Stomach (tissue), 9 donors: ENCODE data around the gene CADM4. TPM values are rescaled to one million over a fixed set of nuclear protein-coding genes. Genes with fewer than 3 reads are reported as not detected.
"Not testable (repeated sequence)": the region's sequence is repeated elsewhere in the genome, so short reads cannot be mapped to it uniquely, and the experiment has no call there.

ENCODE experiments used
- DNase-seq, 2 donors: peaks; one replicate each; pipeline versions ENCODE4 v3.0.0 to v3.0.0-alpha.2; 2013 to 2019
- H3K27ac ChIP-seq, 5 donors: fragments of 200-600 bp in 4 of 5; sonication (generic) in 4 of 5; one replicate each; pipeline ENCODE4 v1.5.1; 2013 to 2019; ENCODE audit warnings: mild to moderate bottlenecking in 1 of 5, moderate library complexity in 1 of 5
- H3K27me3 ChIP-seq, 3 donors: fragments of 200-600 bp; sonication (generic); one replicate each; pipeline ENCODE4 v1.5.1; 2017 to 2019; ENCODE audit warnings: mixed run types in 1 of 3
- H3K36me3 ChIP-seq, 4 donors: fragments of 200-600 bp; sonication (generic); 1 replicate in 3 of 4; 2 replicates in 1 of 4; pipeline ENCODE4 v1.5.1; 2016 to 2019
- H3K4me1 ChIP-seq, 4 donors: fragments of 200-600 bp; sonication (generic); one replicate each; pipeline ENCODE4 v1.5.1; 2016 to 2019
- H3K4me3 ChIP-seq, 4 donors: fragments of 200-600 bp; sonication (generic) in 3 of 4; one replicate each; pipeline ENCODE4 v1.5.1; 2016 to 2019; ENCODE audit warnings: mild to moderate bottlenecking in 1 of 4
- H3K9me3 ChIP-seq, 4 donors: fragments of 200-600 bp; sonication (generic); one replicate each; pipeline ENCODE4 v1.5.1; 2016 to 2019
- EP300 ChIP-seq: sonication (generic); formaldehyde crosslinking; IDR thresholded peaks from one replicate; pipeline ENCODE4 v1.6.1; 2017; ENCODE audit warnings: antibody characterized with exemption
- POLR2A ChIP-seq, 4 donors: fragments of 450-650 bp; IDR thresholded peaks; one replicate each; pipeline ENCODE4 v1.6.1; 2016; ENCODE audit warnings: antibody characterized with exemption in 4 of 4, control low read depth in 2 of 4, mild to moderate bottlenecking in 1 of 4, moderate library complexity in 1 of 4
- POLR2AphosphoS5 ChIP-seq, 3 donors: sonication (generic); formaldehyde crosslinking; IDR thresholded peaks; one replicate each; pipeline ENCODE4 v1.6.1; 2016; ENCODE audit warnings: antibody characterized with exemption in 3 of 3
- WGBS, 5 donors: extraction: QIAGEN DNeasy Blood & Tissue Kit in 3 of 5; methylation state at CpG; one replicate each; pipeline versions ENCODE4 v1.1.5 to v1.1.7; 2013 to 2018; 5-methylcytosine and 5-hydroxymethylcytosine counted together
- intact Hi-C: fragments of 100-400 bp; cut with DNase I; formaldehyde crosslinking; loops from one replicate; pipeline ENCODE4 v1.15.1; 2023; ENCODE audit warnings: low total_unique reads
- polyA plus RNA-seq, 3 donors: library from polyadenylated mRNA; stranded (reverse); fragments of 200-250 nt; gene quantifications; one replicate each; pipeline ENCODE4 v1.2.3, GENCODE V29; 2013
- total RNA-seq, 5 donors: library from RNA; depleted of rRNA; stranded (reverse); fragments of >200 nt; gene quantifications; one replicate each; pipeline versions ENCODE4 v1.1.0 to v1.2.3, GENCODE V29; 2014 to 2016
- TF ChIP-seq, protein P1 (sequence below), 7 experiments: fragments of 450-650 bp in 4 of 7; fragments of 200-600 bp in 3 of 7; sonication (generic) in 3 of 7; IDR thresholded peaks; one replicate each; pipeline ENCODE4 v1.5.1; 2016 to 2019; ENCODE audit warnings: antibody characterized with exemption in 7 of 7, control low read depth in 2 of 7, mild to moderate bottlenecking in 1 of 7
- donor health status: healthy with polysubstance abuse.
- donor health status: Bipolar disorder and iron deficiency.
- donor health status: healthy.

The CADM4 gene
- total and polyA plus RNA-seq, 8 donors, result 4.9 to 14.2 (median 6.2) TPM; not detected in 1

DNA sequence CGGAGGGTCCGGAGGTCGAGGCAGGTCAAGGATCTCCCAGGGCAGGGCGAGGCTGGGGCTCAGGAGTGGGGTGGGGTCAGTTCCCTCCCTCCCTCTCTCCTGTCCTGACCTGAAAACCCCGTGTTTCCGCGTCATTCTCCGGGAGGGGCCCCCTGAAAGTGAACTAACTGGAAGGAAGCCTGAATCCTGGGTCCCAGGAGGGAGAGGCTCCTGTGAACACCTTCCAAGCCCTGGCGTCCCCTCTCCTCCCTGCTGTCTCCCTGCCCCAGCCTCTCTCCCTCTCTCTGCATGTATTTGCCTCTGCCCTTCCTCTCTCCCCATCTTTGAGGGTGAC lies 741 bp upstream of the CADM4 start:
- H3K27ac ChIP-seq, result peak overlapping the region in 1 of 5 donors; percentile 60
- 6 to 12% (median 8%) methylated on average over 8 to 9 of the region's 9 CpGs for WGBS, 5 donors
- H3K36me3 ChIP-seq, result no peaks in the 10 kb centered on the region
- peaks cover 13 to 28% (median 21%) of the 10 kb centered on the region in 4 donors for H3K4me1 ChIP-seq
- intact Hi-C loops, result no loop called here
- H3K4me3 ChIP-seq, result peak overlapping the region; percentile 59 to 70 (median 62)
- no peak for TF ChIP-seq POLR2AphosphoS5 (IDR thresholded peaks at IDR 0.05)
- no peak for TF ChIP-seq POLR2A (IDR thresholded peaks at IDR 0.05)
- TF ChIP-seq, protein P1, sequence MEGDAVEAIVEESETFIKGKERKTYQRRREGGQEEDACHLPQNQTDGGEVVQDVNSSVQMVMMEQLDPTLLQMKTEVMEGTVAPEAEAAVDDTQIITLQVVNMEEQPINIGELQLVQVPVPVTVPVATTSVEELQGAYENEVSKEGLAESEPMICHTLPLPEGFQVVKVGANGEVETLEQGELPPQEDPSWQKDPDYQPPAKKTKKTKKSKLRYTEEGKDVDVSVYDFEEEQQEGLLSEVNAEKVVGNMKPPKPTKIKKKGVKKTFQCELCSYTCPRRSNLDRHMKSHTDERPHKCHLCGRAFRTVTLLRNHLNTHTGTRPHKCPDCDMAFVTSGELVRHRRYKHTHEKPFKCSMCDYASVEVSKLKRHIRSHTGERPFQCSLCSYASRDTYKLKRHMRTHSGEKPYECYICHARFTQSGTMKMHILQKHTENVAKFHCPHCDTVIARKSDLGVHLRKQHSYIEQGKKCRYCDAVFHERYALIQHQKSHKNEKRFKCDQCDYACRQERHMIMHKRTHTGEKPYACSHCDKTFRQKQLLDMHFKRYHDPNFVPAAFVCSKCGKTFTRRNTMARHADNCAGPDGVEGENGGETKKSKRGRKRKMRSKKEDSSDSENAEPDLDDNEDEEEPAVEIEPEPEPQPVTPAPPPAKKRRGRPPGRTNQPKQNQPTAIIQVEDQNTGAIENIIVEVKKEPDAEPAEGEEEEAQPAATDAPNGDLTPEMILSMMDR (IDR thresholded peaks at IDR 0.05), result no peak
- TF ChIP-seq EP300, result no peak
- peaks cover 0 to 52% (median 16%) of the 10 kb centered on the region in 3 donors for H3K27me3 ChIP-seq
- H3K9me3 ChIP-seq, result no peaks in the 10 kb centered on the region
- peak in 1 of 2 donors; percentile 35 for DNase-seq

DNA sequence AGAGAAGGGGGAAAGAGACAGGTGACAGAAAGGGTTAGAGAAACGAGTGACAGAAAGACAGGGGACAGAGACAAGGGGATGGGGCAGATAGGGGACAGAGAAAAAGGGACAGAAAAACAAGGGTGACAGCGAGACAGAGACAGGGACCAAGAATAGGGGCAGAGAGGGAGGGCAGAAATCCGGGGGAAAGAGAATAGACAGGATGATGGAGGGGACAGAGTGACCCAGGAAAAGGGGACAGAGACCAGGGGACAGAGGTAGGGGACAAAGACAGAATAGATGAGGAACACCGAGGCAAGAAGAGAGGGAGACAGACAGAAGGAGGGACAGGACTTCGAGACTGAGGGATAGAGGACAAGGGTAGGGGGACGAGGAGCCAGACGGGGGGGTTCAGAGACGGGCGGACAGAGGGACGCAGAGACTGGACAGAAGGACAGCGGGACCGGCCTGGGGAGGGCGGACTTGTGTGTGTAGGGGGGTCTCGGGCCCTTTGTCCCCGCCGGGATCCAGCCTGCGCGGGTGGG lies 593 bp downstream of the CADM4 start:
- Histone ChIP-seq H3K27me3 (peaks cover 0 to 57% (median 16%) of the 10 kb centered on the region in 3 donors), H3K4me1 (peaks cover 13 to 40% (median 24%) of the 10 kb centered on the region in 4 donors), H3K27ac (peak overlapping the region in 2 of 5 donors; percentile 53 to 73), H3K36me3 (no peaks in the 10 kb centered on the region), H3K9me3 (no peaks in the 10 kb centered on the region), H3K4me3 (peak overlapping the region; percentile 46 to 70 (median 60))
- intact Hi-C loops, result no loop called here
- TF ChIP-seq EP300 (no peak), POLR2A (IDR thresholded peaks at IDR 0.05) (no peak), POLR2AphosphoS5 (IDR thresholded peaks at IDR 0.05) (no peak)
- TF ChIP-seq, protein P1 (IDR thresholded peaks at IDR 0.05), result no peak
- no peak for DNase-seq
- WGBS, 5 donors, result 8 to 22% (median 14%) methylated on average over 7 to 18 of the region's 18 CpGs

DNA sequence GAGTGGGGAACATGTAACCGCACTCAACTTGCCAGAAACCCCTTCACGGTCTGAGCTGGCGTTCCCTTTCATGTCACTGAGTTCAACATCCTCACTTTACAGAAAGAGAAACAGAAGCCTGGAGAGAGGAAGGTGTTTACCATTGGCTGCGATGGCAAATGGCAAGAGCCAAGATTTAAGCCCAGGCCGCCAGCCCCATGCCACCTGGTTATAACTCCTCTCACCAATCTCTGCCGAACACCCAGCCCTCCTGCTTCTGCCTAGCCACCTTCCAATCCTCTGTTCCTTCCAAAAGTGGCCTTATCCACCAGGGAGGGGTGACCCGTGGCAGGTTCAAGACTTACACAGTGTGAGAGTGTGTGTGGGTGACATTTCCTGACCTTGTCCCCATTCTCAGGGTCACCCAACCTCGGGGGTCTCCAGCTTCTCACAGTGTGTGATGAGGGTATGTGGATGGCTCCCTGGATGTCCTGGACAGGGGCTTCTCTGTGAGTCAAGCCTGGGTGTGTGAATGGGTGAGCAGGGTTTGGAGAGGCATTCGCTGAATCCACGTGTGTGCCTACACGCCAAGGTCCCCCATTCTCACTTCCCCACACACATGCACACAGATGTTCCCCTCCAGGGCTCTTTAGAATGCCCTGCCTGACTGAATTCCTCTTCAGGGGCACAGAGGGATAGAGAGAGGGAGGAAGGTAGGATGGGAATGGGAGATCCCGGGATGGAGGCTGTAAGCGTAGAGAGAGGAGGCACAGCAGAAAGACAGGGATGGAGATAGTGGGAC lies 1.2 kb downstream of the CADM4 start:
- Histone ChIP-seq H3K27ac (no peak overlapping the region), H3K4me3 (peak overlapping the region in 3 of 4 donors; percentile 46 to 70 (median 59)), H3K27me3 (peaks cover 0 to 57% (median 16%) of the 10 kb centered on the region in 3 donors), H3K9me3 (no peaks in the 10 kb centered on the region), H3K36me3 (no peaks in the 10 kb centered on the region), H3K4me1 (peaks cover 13 to 40% (median 24%) of the 10 kb centered on the region in 4 donors)
- DNase-seq, result no peak
- intact Hi-C loops, result no loop called here
- WGBS, 5 donors, result 64 to 79% (median 74%) methylated on average over 13 of the region's 13 CpGs
- TF ChIP-seq, protein P1 (IDR thresholded peaks at IDR 0.05), result no peak
- TF ChIP-seq POLR2AphosphoS5 (IDR thresholded peaks at IDR 0.05), result no peak
- TF ChIP-seq POLR2A (IDR thresholded peaks at IDR 0.05), result no peak
- no peak for TF ChIP-seq EP300

DNA sequence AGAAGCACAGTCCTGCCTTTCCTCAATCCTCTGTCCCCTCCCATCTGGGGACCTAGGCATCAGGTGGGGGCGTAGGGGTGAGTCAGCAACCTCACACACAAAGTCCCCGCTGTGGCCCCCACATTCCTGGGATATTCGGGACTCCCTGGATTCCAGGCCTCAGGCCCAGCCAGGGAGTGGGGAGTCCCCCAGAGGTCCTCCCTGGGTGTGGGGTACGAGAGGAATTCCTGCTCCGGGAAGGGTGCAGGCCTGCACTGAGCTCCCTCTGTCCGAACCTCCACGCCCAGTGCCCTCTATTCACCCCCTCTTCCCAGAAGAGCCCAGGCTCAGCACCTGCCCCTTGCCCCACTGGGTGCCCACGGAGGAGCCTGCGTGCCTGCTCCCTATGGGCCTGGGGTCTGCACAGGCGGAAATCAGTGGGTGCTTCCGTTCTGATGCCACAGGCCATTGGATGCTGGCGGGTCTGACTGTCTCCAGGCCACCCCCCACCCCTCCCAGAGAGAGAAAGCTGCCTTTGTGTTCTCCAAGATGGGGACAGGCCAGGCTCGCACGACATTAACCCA lies 3.4 kb downstream of the CADM4 start:
- intact Hi-C loops, result no loop called here
- Histone ChIP-seq H3K36me3 (no peaks in the 10 kb centered on the region), H3K9me3 (no peaks in the 10 kb centered on the region), H3K4me3 (no peak overlapping the region), H3K4me1 (peaks cover 13 to 40% (median 24%) of the 10 kb centered on the region in 4 donors), H3K27ac (peak overlapping the region in 2 of 5 donors; percentile 22 to 39), H3K27me3 (peaks cover 0 to 52% (median 16%) of the 10 kb centered on the region in 3 donors)
- TF ChIP-seq, protein P1 (IDR thresholded peaks at IDR 0.05), result no peak
- TF ChIP-seq POLR2AphosphoS5 (IDR thresholded peaks at IDR 0.05), result no peak
- no peak for TF ChIP-seq POLR2A (IDR thresholded peaks at IDR 0.05)
- TF ChIP-seq EP300, result no peak
- WGBS, 5 donors, result 78 to 85% (median 80%) methylated on average over 9 to 14 of the region's 14 CpGs
- DNase-seq, result peak in 1 of 2 donors; percentile 46

DNA sequence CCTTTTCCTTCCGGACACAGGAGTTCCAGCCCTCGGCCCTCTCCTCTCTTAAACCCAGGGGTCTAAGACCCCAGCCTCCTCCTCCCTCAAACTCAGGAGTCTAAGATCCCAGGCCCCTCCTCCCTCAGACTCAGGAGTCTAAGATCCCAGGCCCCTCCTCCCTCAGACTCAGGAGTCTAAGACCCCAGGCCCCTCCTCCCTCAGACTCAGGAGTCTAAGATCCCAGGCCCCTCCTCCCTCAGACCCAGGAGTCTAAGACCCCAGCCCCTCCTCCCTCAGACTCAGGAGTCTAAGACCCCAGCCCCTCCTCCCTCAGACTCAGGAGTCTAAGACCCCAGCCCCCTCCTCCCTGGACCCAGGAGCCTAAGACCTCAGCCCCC lies 4.1 kb downstream of the CADM4 start:
- peak overlapping the region in 2 of 5 donors; percentile 22 to 39 for H3K27ac ChIP-seq
- H3K4me3 ChIP-seq, H3K9me3 ChIP-seq, H3K36me3 ChIP-seq, DNase-seq, intact Hi-C loops: not testable (repeated sequence)
- peaks cover 0 to 46% (median 14%) of the 10 kb centered on the region in 3 donors for H3K27me3 ChIP-seq
- H3K4me1 ChIP-seq, result peaks cover 12 to 38% (median 22%) of the 10 kb centered on the region in 4 donors
- WGBS, 5 donors, result 62 to 85% (median 65%) methylated on average over 2 of the region's 2 CpGs
